Mesothelial cell of epicardium (in vitro differentiated cells): Measurements from ENCODE around the gene PPY. TPM values are rescaled to one million over a fixed set of nuclear protein-coding genes. Genes with fewer than 3 reads are reported as not detected.

Source experiments
- DNase-seq, 2 experiments: peaks; one replicate each; pipeline ENCODE4 v3.0.0; 2021; ENCODE audit warnings: low spot score in 2 of 2; ENCODE audit not compliant: unreplicated experiment in 2 of 2
- H3K27ac Mint-ChIP-seq: 2 replicates; pipeline ENCODE4 v1.8.0; 2021; ENCODE audit warnings: mixed read lengths
- H3K27me3 Mint-ChIP-seq: 2 replicates; pipeline ENCODE4 v1.8.0; 2021; ENCODE audit warnings: low read depth, mixed read lengths
- H3K36me3 Mint-ChIP-seq: 2 replicates; pipeline ENCODE4 v1.8.0; 2021; ENCODE audit warnings: mixed read lengths
- H3K4me1 Mint-ChIP-seq: 2 replicates; pipeline ENCODE4 v1.8.0; 2021; ENCODE audit warnings: mixed read lengths
- H3K4me3 Mint-ChIP-seq: 2 replicates; pipeline ENCODE4 v1.8.0; 2021; ENCODE audit warnings: mild to moderate bottlenecking, moderate library complexity, mixed read lengths
- H3K9me3 Mint-ChIP-seq: 2 replicates; pipeline ENCODE4 v1.8.0; 2021; ENCODE audit warnings: mixed read lengths
- total RNA-seq: library from RNA; stranded (reverse); gene quantifications from 3 replicates; pipeline ENCODE4 v1.2.1, GENCODE V29; 2021
- TF ChIP-seq, protein P1 (sequence below): fragments of 200-600 bp; sonication (generic); IDR thresholded peaks from one replicate; pipeline ENCODE4 v1.5.0; 2021; ENCODE audit warnings: antibody characterized with exemption; ENCODE audit not compliant: unreplicated experiment

PPY gene
- total RNA-seq, 1 donor from 2014 or later, result not detected

DNA sequence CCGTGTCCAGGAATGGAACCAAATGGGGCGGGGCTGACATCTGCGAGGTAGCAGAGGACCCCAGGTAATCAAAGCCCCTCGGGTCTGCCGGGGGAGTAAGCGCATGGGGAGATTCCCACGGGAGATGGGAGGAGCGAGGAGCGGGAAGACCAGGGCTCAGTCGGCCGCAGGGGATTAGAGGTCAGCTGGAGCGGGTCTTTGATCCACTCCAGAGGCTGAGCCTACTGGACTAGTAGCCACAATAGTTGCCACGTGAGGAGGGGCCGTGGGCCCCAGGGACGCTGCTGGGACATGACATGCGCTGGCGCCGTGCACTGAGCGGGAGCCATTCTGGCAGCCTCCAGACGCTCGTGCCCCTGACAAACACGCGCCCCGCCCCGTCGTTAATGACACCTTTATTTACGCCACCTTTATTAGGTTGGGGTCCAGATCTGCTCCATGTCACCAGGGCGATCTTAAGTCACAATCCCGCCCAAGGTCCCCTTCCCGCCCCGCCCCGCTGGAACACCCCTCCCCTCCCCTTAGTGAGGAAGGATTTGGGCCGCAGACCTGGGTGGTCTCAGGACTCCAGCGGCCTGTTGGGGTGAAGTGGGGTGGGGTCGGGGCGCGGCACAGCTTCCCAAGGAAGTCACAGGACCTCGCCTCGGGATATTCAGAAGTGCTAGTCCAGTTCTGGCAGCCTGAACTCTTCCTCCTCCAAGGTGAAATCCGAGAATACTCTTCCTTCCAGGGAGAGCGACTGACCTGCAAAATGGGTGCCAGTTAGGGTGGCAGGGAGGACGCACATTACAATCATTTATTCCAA is 15.0 kb downstream of the PPY start:
- H3K4me3 Mint-ChIP-seq, result peak overlapping the region; percentile 49

DNA sequence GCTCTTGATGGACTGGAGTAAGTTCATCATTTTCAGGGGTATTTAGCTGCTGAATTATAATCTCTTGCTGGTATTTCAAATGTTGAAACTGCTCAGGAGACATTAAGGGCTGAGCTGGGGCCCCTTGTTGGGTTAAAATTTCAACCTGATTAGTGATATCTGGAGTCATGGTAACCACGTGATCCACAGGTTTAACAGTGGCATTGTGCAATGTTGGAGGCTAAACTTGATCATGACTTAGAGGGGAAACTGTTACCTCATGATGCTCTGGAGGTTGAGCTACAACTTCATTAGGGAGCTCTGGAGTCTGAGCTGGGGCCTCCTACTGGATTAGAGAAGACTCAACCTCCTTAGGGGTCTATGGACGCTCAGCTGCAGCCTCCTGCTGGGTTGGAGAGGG is 17.7 kb downstream of the PPY start:
- H3K4me3 Mint-ChIP-seq, result no peak overlapping the region
- H3K27me3 Mint-ChIP-seq, result peaks cover 66% of the 10 kb centered on the region
- TF ChIP-seq, protein P1, sequence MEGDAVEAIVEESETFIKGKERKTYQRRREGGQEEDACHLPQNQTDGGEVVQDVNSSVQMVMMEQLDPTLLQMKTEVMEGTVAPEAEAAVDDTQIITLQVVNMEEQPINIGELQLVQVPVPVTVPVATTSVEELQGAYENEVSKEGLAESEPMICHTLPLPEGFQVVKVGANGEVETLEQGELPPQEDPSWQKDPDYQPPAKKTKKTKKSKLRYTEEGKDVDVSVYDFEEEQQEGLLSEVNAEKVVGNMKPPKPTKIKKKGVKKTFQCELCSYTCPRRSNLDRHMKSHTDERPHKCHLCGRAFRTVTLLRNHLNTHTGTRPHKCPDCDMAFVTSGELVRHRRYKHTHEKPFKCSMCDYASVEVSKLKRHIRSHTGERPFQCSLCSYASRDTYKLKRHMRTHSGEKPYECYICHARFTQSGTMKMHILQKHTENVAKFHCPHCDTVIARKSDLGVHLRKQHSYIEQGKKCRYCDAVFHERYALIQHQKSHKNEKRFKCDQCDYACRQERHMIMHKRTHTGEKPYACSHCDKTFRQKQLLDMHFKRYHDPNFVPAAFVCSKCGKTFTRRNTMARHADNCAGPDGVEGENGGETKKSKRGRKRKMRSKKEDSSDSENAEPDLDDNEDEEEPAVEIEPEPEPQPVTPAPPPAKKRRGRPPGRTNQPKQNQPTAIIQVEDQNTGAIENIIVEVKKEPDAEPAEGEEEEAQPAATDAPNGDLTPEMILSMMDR, result no peak
- H3K36me3 Mint-ChIP-seq, result no peaks in the 10 kb centered on the region
- peaks cover 9% of the 10 kb centered on the region for H3K4me1 Mint-ChIP-seq
- H3K9me3 Mint-ChIP-seq, result no peaks in the 10 kb centered on the region
- DNase-seq, result no peak
- no peak overlapping the region for H3K27ac Mint-ChIP-seq

More for the DNA sequence above, 15.0 kb downstream of the PPY start:
- Mint-ChIP-seq H3K36me3 (no peaks in the 10 kb centered on the region), H3K27ac (no peak overlapping the region), H3K27me3 (peaks cover 65% of the 10 kb centered on the region), H3K4me1 (peaks cover 9% of the 10 kb centered on the region), H3K9me3 (no peaks in the 10 kb centered on the region)
- TF ChIP-seq, protein P1, result no peak
- DNase-seq, result no peak

DNA sequence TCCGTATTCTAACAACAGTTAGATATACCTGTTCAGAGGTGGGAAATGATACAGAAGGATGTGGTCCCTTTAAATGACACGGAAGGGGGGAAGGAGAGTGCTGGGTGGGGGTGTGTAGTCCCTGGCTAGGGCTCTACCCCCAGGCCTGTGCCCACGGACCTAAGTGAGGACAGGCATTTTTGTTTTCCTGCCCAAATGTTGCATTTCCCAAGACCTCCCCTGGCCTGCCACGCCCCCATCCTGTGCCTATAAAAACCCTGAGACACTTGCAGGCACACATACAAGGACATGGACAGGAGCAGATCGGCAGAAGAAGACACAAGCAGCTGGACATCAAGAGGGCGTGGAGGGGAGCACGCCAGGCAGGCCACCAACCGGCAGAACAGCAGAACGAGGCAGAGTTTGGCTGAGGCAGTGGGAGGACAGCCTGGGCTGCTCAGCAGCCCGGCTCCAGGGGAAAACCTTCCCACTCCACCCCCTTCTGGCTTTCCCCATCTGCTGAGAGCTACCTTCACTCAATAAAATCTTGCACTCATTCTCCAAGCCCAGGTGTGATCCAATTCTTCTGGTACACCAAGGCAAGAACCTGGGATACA is 21.7 kb downstream of the PPY start:
- Mint-ChIP-seq H3K4me1 (no peaks in the 10 kb centered on the region), H3K27me3 (peaks cover 73% of the 10 kb centered on the region), H3K9me3 (no peaks in the 10 kb centered on the region), H3K27ac (no peak overlapping the region), H3K36me3 (no peaks in the 10 kb centered on the region), H3K4me3 (no peak overlapping the region)
- TF ChIP-seq, protein P1, result no peak
- no peak for DNase-seq

DNA sequence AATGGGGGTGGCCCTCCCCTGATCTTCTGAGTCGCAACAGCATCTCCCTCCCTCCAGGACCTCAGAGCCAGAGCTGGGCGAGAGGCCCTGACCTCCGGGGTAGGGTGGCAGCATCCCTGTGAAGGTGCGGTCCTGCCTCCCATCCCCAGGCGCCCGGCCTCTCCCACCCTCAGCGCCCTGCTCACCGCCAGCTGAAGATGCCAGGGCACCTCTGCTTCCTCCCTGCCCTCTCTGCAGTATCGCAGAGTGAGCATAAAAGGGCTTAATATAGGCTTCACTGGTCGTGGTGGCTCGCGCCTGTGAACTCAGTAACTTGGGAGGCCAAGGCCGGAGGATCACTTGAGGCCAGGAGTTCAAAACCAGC is 24.3 kb downstream of the PPY start:
- no peak overlapping the region for H3K4me3 Mint-ChIP-seq
- peaks cover 58% of the 10 kb centered on the region for H3K27me3 Mint-ChIP-seq
- H3K4me1 Mint-ChIP-seq, result no peaks in the 10 kb centered on the region
- no peaks in the 10 kb centered on the region for H3K9me3 Mint-ChIP-seq
- TF ChIP-seq, protein P1, result no peak
- DNase-seq, result no peak
- no peaks in the 10 kb centered on the region for H3K36me3 Mint-ChIP-seq
- H3K27ac Mint-ChIP-seq, result no peak overlapping the region

DNA sequence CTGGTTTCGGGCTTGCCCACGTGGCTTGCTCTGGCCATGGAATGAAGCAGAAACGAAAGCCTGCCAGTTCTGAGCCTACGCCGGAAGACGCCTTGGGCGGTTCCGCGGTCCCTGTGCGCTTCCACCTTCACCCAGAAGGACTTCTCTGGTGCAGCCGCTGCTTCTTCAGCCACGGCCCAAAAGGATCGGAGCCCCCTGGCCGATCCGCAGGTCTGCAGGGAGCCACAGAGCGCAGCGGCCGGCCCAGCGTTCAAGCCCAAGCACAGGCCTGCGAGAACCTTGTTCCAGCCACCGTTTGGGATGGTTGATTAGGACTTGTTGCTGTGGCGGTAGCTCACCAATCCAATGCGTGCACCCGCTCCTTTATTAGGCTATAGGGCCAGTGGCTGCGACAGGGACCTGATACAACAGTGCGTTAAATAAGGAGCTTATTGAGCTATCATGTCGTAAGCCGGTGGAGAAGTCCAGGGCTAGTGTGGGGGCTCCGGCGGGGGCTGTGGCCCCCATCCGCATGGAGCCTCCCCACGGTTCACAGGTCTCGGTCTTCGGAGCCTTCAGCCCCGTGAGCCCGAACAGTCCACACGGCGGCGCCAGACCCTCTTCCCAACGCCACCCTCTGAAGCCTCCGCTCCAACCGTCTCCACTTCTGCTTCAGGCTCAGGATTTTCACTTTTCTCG is 24.8 kb downstream of the PPY start:
- DNase-seq, result no peak
- Mint-ChIP-seq H3K9me3 (no peaks in the 10 kb centered on the region), H3K27ac (no peak overlapping the region), H3K4me1 (no peaks in the 10 kb centered on the region), H3K4me3 (no peak overlapping the region), H3K27me3 (peaks cover 55% of the 10 kb centered on the region), H3K36me3 (no peaks in the 10 kb centered on the region)
- TF ChIP-seq, protein P1, result no peak
